ENCODE results near the gene SBNO2. TPM values are rescaled to one million over a fixed set of nuclear protein-coding genes. Genes with fewer than 3 reads are reported as not detected.

SBNO2 gene
- total and polyA plus RNA-seq, 9 of the 15 experiments (the other 6 are each of a cell fraction or from before 2014, with no cell fraction given), result 0.01 to 46.2 (median 6.7) TPM

DNA sequence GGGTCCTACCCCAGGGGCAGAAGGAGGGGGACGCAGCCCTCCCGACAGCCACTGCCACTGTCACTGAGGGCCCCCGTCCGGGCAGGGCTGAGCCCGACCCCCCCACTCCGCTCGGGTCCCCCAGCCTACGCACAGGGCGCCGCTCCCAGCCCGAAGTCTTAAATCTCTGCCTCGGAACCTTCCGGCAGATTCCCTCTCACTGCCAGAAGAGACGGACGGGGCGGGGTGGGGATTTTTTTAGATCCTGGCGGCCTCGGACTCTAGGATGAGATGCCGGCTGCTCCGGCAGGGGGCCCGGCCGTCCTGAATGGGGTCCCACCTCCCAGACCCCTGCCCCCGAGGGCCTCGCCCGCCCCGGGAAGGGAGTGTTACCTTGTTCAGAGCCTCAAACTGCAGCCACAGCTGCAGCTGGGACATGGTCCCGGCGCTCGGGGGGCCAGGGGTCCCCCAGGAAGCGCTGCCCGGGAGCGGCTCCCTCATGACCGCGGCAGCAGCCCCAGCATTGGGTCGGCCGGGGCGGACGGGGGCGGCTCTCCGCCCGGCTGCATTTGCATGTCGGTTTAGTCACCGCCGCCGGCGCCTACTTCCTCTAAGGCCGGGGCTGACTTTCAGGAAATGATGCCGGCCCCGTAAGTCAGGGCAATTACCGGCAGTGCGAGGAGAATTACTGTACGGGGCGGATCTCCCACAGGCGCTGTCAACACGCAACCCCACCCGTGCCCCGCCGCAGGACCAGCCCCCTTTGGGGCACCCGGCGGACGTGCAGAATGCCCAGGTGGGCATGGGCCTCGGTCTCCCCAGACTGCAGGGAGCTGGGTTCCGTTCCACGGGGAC, 42.1 kb downstream of the SBNO2 start (continued):
- TF ChIP-seq, protein P1, sequence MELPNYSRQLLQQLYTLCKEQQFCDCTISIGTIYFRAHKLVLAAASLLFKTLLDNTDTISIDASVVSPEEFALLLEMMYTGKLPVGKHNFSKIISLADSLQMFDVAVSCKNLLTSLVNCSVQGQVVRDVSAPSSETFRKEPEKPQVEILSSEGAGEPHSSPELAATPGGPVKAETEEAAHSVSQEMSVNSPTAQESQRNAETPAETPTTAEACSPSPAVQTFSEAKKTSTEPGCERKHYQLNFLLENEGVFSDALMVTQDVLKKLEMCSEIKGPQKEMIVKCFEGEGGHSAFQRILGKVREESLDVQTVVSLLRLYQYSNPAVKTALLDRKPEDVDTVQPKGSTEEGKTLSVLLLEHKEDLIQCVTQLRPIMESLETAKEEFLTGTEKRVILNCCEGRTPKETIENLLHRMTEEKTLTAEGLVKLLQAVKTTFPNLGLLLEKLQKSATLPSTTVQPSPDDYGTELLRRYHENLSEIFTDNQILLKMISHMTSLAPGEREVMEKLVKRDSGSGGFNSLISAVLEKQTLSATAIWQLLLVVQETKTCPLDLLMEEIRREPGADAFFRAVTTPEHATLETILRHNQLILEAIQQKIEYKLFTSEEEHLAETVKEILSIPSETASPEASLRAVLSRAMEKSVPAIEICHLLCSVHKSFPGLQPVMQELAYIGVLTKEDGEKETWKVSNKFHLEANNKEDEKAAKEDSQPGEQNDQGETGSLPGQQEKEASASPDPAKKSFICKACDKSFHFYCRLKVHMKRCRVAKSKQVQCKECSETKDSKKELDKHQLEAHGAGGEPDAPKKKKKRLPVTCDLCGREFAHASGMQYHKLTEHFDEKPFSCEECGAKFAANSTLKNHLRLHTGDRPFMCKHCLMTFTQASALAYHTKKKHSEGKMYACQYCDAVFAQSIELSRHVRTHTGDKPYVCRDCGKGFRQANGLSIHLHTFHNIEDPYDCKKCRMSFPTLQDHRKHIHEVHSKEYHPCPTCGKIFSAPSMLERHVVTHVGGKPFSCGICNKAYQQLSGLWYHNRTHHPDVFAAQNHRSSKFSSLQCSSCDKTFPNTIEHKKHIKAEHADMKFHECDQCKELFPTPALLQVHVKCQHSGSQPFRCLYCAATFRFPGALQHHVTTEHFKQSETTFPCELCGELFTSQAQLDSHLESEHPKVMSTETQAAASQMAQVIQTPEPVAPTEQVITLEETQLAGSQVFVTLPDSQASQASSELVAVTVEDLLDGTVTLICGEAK (IDR thresholded peaks at IDR 0.05), result peak; percentile 66
- TF ChIP-seq, protein P1 (CRISPR knock-in tag; IDR thresholded peaks at IDR 0.05), result no peak
- peak; percentile 52; the same call in 1 of the 2 replicates for TF ChIP-seq ETV5 (CRISPR knock-in tag; IDR thresholded peaks at IDR 0.05; ENCODE audit: low read depth)
- TF ChIP-seq SNIP1 (IDR thresholded peaks at IDR 0.05; ENCODE audit: low read depth), result no peak
- peak; percentile 56; the same call in 1 of the 2 replicates for TF ChIP-seq RBFOX2 (IDR thresholded peaks at IDR 0.05; ENCODE audit: low read depth, low read length)
- peak; percentile 44 for TF ChIP-seq HNRNPLL (IDR thresholded peaks at IDR 0.05; ENCODE audit: low read depth, low read length, poor library complexity, severe bottlenecking)
- no peak for TF ChIP-seq STAT5B (CRISPR knock-in tag; IDR thresholded peaks at IDR 0.05)
- TF ChIP-seq ELF1 (tag; IDR thresholded peaks at IDR 0.05), result peak; percentile 67
- no peak for TF ChIP-seq NEUROD1 (IDR thresholded peaks at IDR 0.05; ENCODE audit: borderline replicate concordance, low read depth, low read length, partially characterized antibody)
- 0 out of 2 replicates have a peak, but pooled peaks have one; percentile 15 for TF ChIP-seq JUN (IDR thresholded peaks at IDR 0.05; ENCODE audit: borderline replicate concordance, low read depth, low read length)
- TF ChIP-seq JUN (CRISPR knock-in tag; IDR thresholded peaks at IDR 0.05; ENCODE audit: borderline replicate concordance), result no peak
- TF ChIP-seq GABPB1 (CRISPR knock-in tag; IDR thresholded peaks at IDR 0.05), result peak; percentile 58; the same call in 1 of the 2 replicates
- no peak for TF ChIP-seq FOXK1 (CRISPR knock-in tag; IDR thresholded peaks at IDR 0.05; ENCODE audit: borderline replicate concordance)
- no peak for TF ChIP-seq NFRKB (IDR thresholded peaks at IDR 0.05; ENCODE audit: low read depth)
- no peak for TF ChIP-seq NELFE (IDR thresholded peaks at IDR 0.05; ENCODE audit: insufficient read depth, insufficient read length)
- TF ChIP-seq JUND (IDR thresholded peaks at IDR 0.05; ENCODE audit: borderline replicate concordance, low read depth, low read length), result 0 out of 2 replicates have a peak, but pooled peaks have one; percentile 41
- TF ChIP-seq JUND (tag; IDR thresholded peaks at IDR 0.05; ENCODE audit: borderline replicate concordance, low read depth, low read length), result no peak; the same call in 2 of the 3 replicates
- TF ChIP-seq PTBP1 (IDR thresholded peaks at IDR 0.05; ENCODE audit: low read depth, low read length), result no peak
- TF ChIP-seq FIP1L1 (IDR thresholded peaks at IDR 0.05; ENCODE audit: low read depth, low read length, poor library complexity, severe bottlenecking), result peak; percentile 31
